ENCODE measurements around the gene MYOG. TPM values are rescaled to one million over a fixed set of nuclear protein-coding genes. Genes with fewer than 3 reads are reported as not detected.
A peak's percentile ranks its signal among the peaks of the same experiment; 100 is the strongest.

Gene MYOG
- total RNA-seq, 2 experiments from 2014 or later, result not detected

- Mint-ChIP-seq H3K27ac (no peak overlapping the region), H3K4me1 (no peaks in the 10 kb centered on the region), H3K9me3 (ENCODE audit: low read depth) (no peaks in the 10 kb centered on the region), H3K4me3 (no peak overlapping the region), H3K27me3 (peaks cover 31% of the 10 kb centered on the region), H3K36me3 (no peaks in the 10 kb centered on the region)
- CTCF ChIA-PET, result interaction anchor here (0.7 kb wide), 1 partner anchor 68 kb away, joined by 3 read pairs; no protein-coding TSS in a partner anchor
- ATAC-seq, result no peak
- peak; percentile 28 for DNase-seq
Observed at GRCh38 chr1:203103829-203104495, 18.1 kb upstream of the MYOG start.

GRCh38 chr1:203103216-203103615 lies 17.4 kb upstream of the MYOG start:
- H3K36me3 Mint-ChIP-seq, result no peaks in the 10 kb centered on the region
- CTCF ChIA-PET, result interaction anchor here (0.8 kb wide), 1 partner anchor 15 kb away, joined by 3 read pairs; no protein-coding TSS in a partner anchor
- DNase-seq, result peak; percentile 15
- no peak overlapping the region for H3K27ac Mint-ChIP-seq
- H3K27me3 Mint-ChIP-seq, result peaks cover 25% of the 10 kb centered on the region
- H3K4me1 Mint-ChIP-seq, result no peaks in the 10 kb centered on the region
- no peak for ATAC-seq
- no peaks in the 10 kb centered on the region for H3K9me3 Mint-ChIP-seq (ENCODE audit: low read depth)
- no peak overlapping the region for H3K4me3 Mint-ChIP-seq

GRCh38 chr1:203101813-203102634 lies 16.2 kb upstream of the MYOG start:
- CTCF ChIA-PET, result no interaction called here
- H3K36me3 Mint-ChIP-seq, result no peaks in the 10 kb centered on the region
- H3K9me3 Mint-ChIP-seq (ENCODE audit: low read depth), result no peaks in the 10 kb centered on the region
- DNase-seq (peak; percentile 9), ATAC-seq (no peak)
- no peak overlapping the region for H3K27ac Mint-ChIP-seq
- no peaks in the 10 kb centered on the region for H3K4me1 Mint-ChIP-seq
- H3K4me3 Mint-ChIP-seq, result no peak overlapping the region
- peaks cover 18% of the 10 kb centered on the region for H3K27me3 Mint-ChIP-seq

GRCh38 chr1:203100516-203100869 lies 14.7 kb upstream of the MYOG start:
- H3K27me3 Mint-ChIP-seq, result peaks cover 21% of the 10 kb centered on the region
- H3K9me3 Mint-ChIP-seq (ENCODE audit: low read depth), result peaks cover 3% of the 10 kb centered on the region
- no peak for ATAC-seq
- no peaks in the 10 kb centered on the region for H3K4me1 Mint-ChIP-seq
- H3K4me3 Mint-ChIP-seq, result no peak overlapping the region
- H3K36me3 Mint-ChIP-seq, result no peaks in the 10 kb centered on the region
- CTCF ChIA-PET, result no interaction called here
- no peak overlapping the region for H3K27ac Mint-ChIP-seq
- DNase-seq, result no peak

GRCh38 chr1:203099805-203100515 lies 14.1 kb upstream of the MYOG start:
- peaks cover under 1% of the 10 kb centered on the region for H3K36me3 Mint-ChIP-seq
- CTCF ChIA-PET, result no interaction called here

GRCh38 chr1:203098914-203099520 lies 13.2 kb upstream of the MYOG start:
- Mint-ChIP-seq H3K4me3 (no peak overlapping the region), H3K4me1 (no peaks in the 10 kb centered on the region), H3K27ac (no peak overlapping the region), H3K9me3 (ENCODE audit: low read depth) (peaks cover 11% of the 10 kb centered on the region), H3K27me3 (peaks cover 24% of the 10 kb centered on the region), H3K36me3 (peaks cover 1% of the 10 kb centered on the region)
- DNase-seq (no peak), ATAC-seq (no peak)
- CTCF ChIA-PET, result no interaction called here

More at GRCh38 chr1:203099805-203100515, 14.1 kb upstream of the MYOG start:
- H3K4me1 Mint-ChIP-seq, result no peaks in the 10 kb centered on the region
- peaks cover 21% of the 10 kb centered on the region for H3K27me3 Mint-ChIP-seq
- ATAC-seq (no peak), DNase-seq (no peak)
- H3K27ac Mint-ChIP-seq, result no peak overlapping the region
- no peak overlapping the region for H3K4me3 Mint-ChIP-seq
- peaks cover 7% of the 10 kb centered on the region for H3K9me3 Mint-ChIP-seq (ENCODE audit: low read depth)

- no peak overlapping the region for H3K4me3 Mint-ChIP-seq
- CTCF ChIA-PET, result no interaction called here
- H3K4me1 Mint-ChIP-seq, result no peaks in the 10 kb centered on the region
- DNase-seq, result no peak
- peaks cover 11% of the 10 kb centered on the region for H3K9me3 Mint-ChIP-seq (ENCODE audit: low read depth)
- no peak for ATAC-seq
- peaks cover 26% of the 10 kb centered on the region for H3K27me3 Mint-ChIP-seq
- no peak overlapping the region for H3K27ac Mint-ChIP-seq
- H3K36me3 Mint-ChIP-seq, result peaks cover 1% of the 10 kb centered on the region
Observed at GRCh38 chr1:203098445-203098844, 12.6 kb upstream of the MYOG start.

- H3K4me1 Mint-ChIP-seq, result no peaks in the 10 kb centered on the region
- peaks cover 34% of the 10 kb centered on the region for H3K27me3 Mint-ChIP-seq
- H3K27ac Mint-ChIP-seq, result no peak overlapping the region
- CTCF ChIA-PET, result no interaction called here
- peaks cover 1% of the 10 kb centered on the region for H3K36me3 Mint-ChIP-seq
- no peak overlapping the region for H3K4me3 Mint-ChIP-seq
- peaks cover 11% of the 10 kb centered on the region for H3K9me3 Mint-ChIP-seq (ENCODE audit: low read depth)
- no peak for ATAC-seq
- DNase-seq, result no peak
Observed at GRCh38 chr1:203097001-203097400, 11.2 kb upstream of the MYOG start.

GRCh38 chr1:203096566-203096965 lies 10.8 kb upstream of the MYOG start:
- no peaks in the 10 kb centered on the region for H3K4me1 Mint-ChIP-seq
- DNase-seq (no peak), ATAC-seq (no peak)
- H3K27ac Mint-ChIP-seq, result no peak overlapping the region
- no peak overlapping the region for H3K4me3 Mint-ChIP-seq
- peaks cover 1% of the 10 kb centered on the region for H3K36me3 Mint-ChIP-seq
- H3K27me3 Mint-ChIP-seq, result peaks cover 35% of the 10 kb centered on the region
- peaks cover 11% of the 10 kb centered on the region for H3K9me3 Mint-ChIP-seq (ENCODE audit: low read depth)
- CTCF ChIA-PET, result no interaction called here

GRCh38 chr1:203095061-203095690 lies 9.4 kb upstream of the MYOG start:
- ATAC-seq, result no peak
- H3K4me1 Mint-ChIP-seq, result no peaks in the 10 kb centered on the region
- no peak for DNase-seq
- CTCF ChIA-PET, result interaction anchor here (0.6 kb wide), 1 partner anchor 150 kb away, joined by 3 read pairs; no protein-coding TSS in a partner anchor
- peaks cover 1% of the 10 kb centered on the region for H3K36me3 Mint-ChIP-seq
- peaks cover 11% of the 10 kb centered on the region for H3K9me3 Mint-ChIP-seq (ENCODE audit: low read depth)
- peaks cover 40% of the 10 kb centered on the region for H3K27me3 Mint-ChIP-seq
- H3K27ac Mint-ChIP-seq, result no peak overlapping the region
- no peak overlapping the region for H3K4me3 Mint-ChIP-seq

- Mint-ChIP-seq H3K4me3 (no peak overlapping the region), H3K4me1 (no peaks in the 10 kb centered on the region), H3K27ac (no peak overlapping the region), H3K36me3 (peaks cover 1% of the 10 kb centered on the region), H3K27me3 (peaks cover 40% of the 10 kb centered on the region), H3K9me3 (ENCODE audit: low read depth) (peaks cover 11% of the 10 kb centered on the region)
- DNase-seq (peak; percentile 4), ATAC-seq (no peak)
- CTCF ChIA-PET, result interaction anchor here (0.6 kb wide), 1 partner anchor 1304 kb away, joined by 3 read pairs; no protein-coding TSS in a partner anchor
Observed at GRCh38 chr1:203093754-203094410, 8.1 kb upstream of the MYOG start.

GRCh38 chr1:203091761-203092330 lies 6.0 kb upstream of the MYOG start:
- H3K4me1 Mint-ChIP-seq, result no peaks in the 10 kb centered on the region
- H3K27ac Mint-ChIP-seq, result no peak overlapping the region
- ATAC-seq (no peak), DNase-seq (peak; percentile 22)
- CTCF ChIA-PET, result no interaction called here
- no peak overlapping the region for H3K4me3 Mint-ChIP-seq
- H3K9me3 Mint-ChIP-seq (ENCODE audit: low read depth), result peaks cover 11% of the 10 kb centered on the region
- peaks cover 34% of the 10 kb centered on the region for H3K27me3 Mint-ChIP-seq
- H3K36me3 Mint-ChIP-seq, result peaks cover 1% of the 10 kb centered on the region
